HepG2 (cell line): Measurements from ENCODE around the gene MYO15A. TPM values are rescaled to one million over a fixed set of nuclear protein-coding genes. Genes with fewer than 3 reads are reported as not detected.

ENCODE experiments used
- ATAC-seq: fragments of 200-7000 bp; cut with Tn5 transposase; 3 replicates; pipeline ENCODE4 v1.9.1; 2020; ENCODE audit warnings: mild to moderate bottlenecking, moderate library complexity
- BruUV-seq: library from RNA; stranded (reverse); fragments of 400-500 nt; replicated peaks from 2 replicates; lab custom pipeline; 2021; lab: Mats Ljungman, UMichigan
- CTCF ChIA-PET: fragments of 300-600 bp; formaldehyde crosslinking; extraction: SDS; loops from one replicate; lab custom pipeline; 2021; ENCODE audit warnings: low total read pairs, inconsistent platforms, low intra/inter-chr PET ratio; lab: Yijun Ruan, JAX
- POLR2A ChIA-PET: fragments of 350-600 bp; sonication (Branson Sonifier 250); formaldehyde crosslinking; loops from one replicate; lab custom pipeline; 2020; ENCODE audit warnings: antibody characterized with exemption, inconsistent platforms; lab: Yijun Ruan, JAX
- DNase-seq: peaks from one replicate; pipeline ENCODE4 v3.0.0-alpha.2; 2015; ENCODE audit warnings: low spot score
- FAIRE-seq: peaks from 3 replicates; lab custom pipeline; 2011; peaks lifted over from hg19 to GRCh38; lab: Jason Lieb, UNC
- H2AFZ ChIP-seq: one replicate; pipeline ENCODE4 v1.6.1; 2011; ENCODE audit warnings: low read length, inconsistent platforms
- H3K27ac ChIP-seq: fragments of 300-600 bp; 3 replicates; pipeline ENCODE4 v1.8.0; 2011; ENCODE audit warnings: mixed run types, mild to moderate bottlenecking, mixed read lengths, low read length, inconsistent platforms; ENCODE audit not compliant: insufficient read depth; ENCODE audit errors: extremely low read length
- H3K27me3 ChIP-seq, 2 experiments: fragments of 200-600 bp in 1 of 2; 2 replicates in 1 of 2; 3 replicates in 1 of 2; pipeline versions ENCODE4 v1.6.0 to v1.8.0; 2011; ENCODE audit warnings: low read length in 2 of 2, mild to moderate bottlenecking in 2 of 2, moderate library complexity in 2 of 2, inconsistent platforms in 1 of 2; ENCODE audit not compliant: insufficient read depth in 2 of 2, control insufficient read depth in 1 of 2
- H3K36me3 ChIP-seq, 2 experiments: fragments of 200-600 bp in 1 of 2; replicated peaks in 1 of 2; 2 replicates in 1 of 2; 3 replicates in 1 of 2; pipeline versions ENCODE4 v1.5.1 to v1.8.0; 2011; ENCODE audit warnings: low read length in 2 of 2, inconsistent platforms in 1 of 2; ENCODE audit not compliant: insufficient read depth in 2 of 2, control insufficient read depth in 1 of 2
- H3K4me1 ChIP-seq: 2 replicates; pipeline ENCODE4 v1.5.1; 2012; ENCODE audit warnings: low read length, inconsistent platforms; ENCODE audit not compliant: insufficient read depth
- H3K4me2 ChIP-seq: 2 replicates; pipeline ENCODE4 v1.6.0; 2011; ENCODE audit warnings: low read depth, low read length, inconsistent platforms
- H3K4me3 ChIP-seq, 3 experiments: fragments of 200-600 bp in 1 of 3; sonication (generic), shearing (Covaris generic) in 1 of 3; replicated peaks in 1 of 3; 2 replicates each; pipeline ENCODE4 v1.5.1; 2011 to 2016; ENCODE audit warnings: low read length in 3 of 3, inconsistent platforms in 2 of 3, low read depth in 2 of 3, mild to moderate bottlenecking in 2 of 3, control low read depth in 1 of 3, mixed read lengths in 1 of 3; ENCODE audit not compliant: insufficient read depth in 1 of 3
- H3K79me2 ChIP-seq: one replicate; pipeline ENCODE4 v1.6.1; 2011; ENCODE audit warnings: low read length, inconsistent platforms; ENCODE audit not compliant: insufficient read depth
- H3K9ac ChIP-seq: 2 replicates; pipeline ENCODE4 v1.6.0; 2011; ENCODE audit warnings: mild to moderate bottlenecking, low read depth, low read length, inconsistent platforms; ENCODE audit not compliant: insufficient read depth
- H3K9me3 ChIP-seq: 2 replicates; pipeline ENCODE4 v1.5.1; 2012; ENCODE audit warnings: mild to moderate bottlenecking, low read length
- H4K20me1 ChIP-seq: 2 replicates; pipeline ENCODE4 v1.6.0; 2011; ENCODE audit warnings: inconsistent platforms, mild to moderate bottlenecking, low read length, moderate library complexity; ENCODE audit not compliant: insufficient read depth
- CREB1 ChIP-seq, 2 experiments: fragments of 450-650 bp in 1 of 2; IDR thresholded peaks; 2 replicates each; pipeline ENCODE4 v1.6.1; 2016 to 2017; ENCODE audit warnings: control low read depth in 1 of 2, mild to moderate bottlenecking in 1 of 2, missing compliant biosample characterization in 1 of 2, missing genetic modification characterization in 1 of 2
- TCF7 ChIP-seq: sonication (generic); IDR thresholded peaks from 2 replicates; pipeline ENCODE4 v1.6.1; 2016; ENCODE audit warnings: antibody characterized with exemption, low read depth
- ZNF160 ChIP-seq: sonication (generic); formaldehyde crosslinking; IDR thresholded peaks from 2 replicates; pipeline ENCODE4 v1.8.0; 2022; ENCODE audit warnings: mild to moderate bottlenecking, inconsistent platforms, missing genetic modification reagents
- ZNF382 ChIP-seq: sonication (generic); formaldehyde crosslinking; IDR thresholded peaks from 2 replicates; pipeline ENCODE4 v1.5.0; 2020; ENCODE audit warnings: missing genetic modification reagents, mild to moderate bottlenecking, borderline replicate concordance
- ZNF607 ChIP-seq: sonication (generic); formaldehyde crosslinking; IDR thresholded peaks from 2 replicates; pipeline ENCODE4 v1.5.1; 2020; ENCODE audit warnings: missing genetic modification reagents, mild to moderate bottlenecking, borderline replicate concordance
- ZSCAN29 ChIP-seq: sonication (generic); formaldehyde crosslinking; conservative IDR thresholded peaks from 2 replicates; pipeline ENCODE4 v1.4.0; 2020; ENCODE audit warnings: mild to moderate bottlenecking, missing genetic modification reagents
- in situ Hi-C: cut with HindIII; loops from 2 replicates; pipeline ENCODE4 v1.10.0; 2017; ENCODE audit warnings: low pct_unique_long_range_greater_than_20kb; ENCODE audit not compliant: extremely low pct_ligation_motif_present
- intact Hi-C: fragments of 100-400 bp; cut with micrococcal nuclease; formaldehyde crosslinking; loops from one replicate; pipeline ENCODE4 v1.10.0; 2022; ENCODE audit not compliant: unreplicated experiment
- polyA plus RNA-seq, 8 experiments: library from polyadenylated mRNA; depleted of rRNA in 3 of 8; stranded (reverse) in 7 of 8; unstranded in 1 of 8; fragments of >200 nt; fragmentation: Illumina TruSeq in 4 of 8; extraction: Trizol in 4 of 8; gene quantifications; 2 replicates each; pipeline versions ENCODE4 v1.2.1 to v1.2.3, GENCODE V29; 2011 to 2016; ENCODE audit warnings: low read depth in 4 of 8, missing spikeins in 1 of 8, mixed read lengths in 1 of 8; ENCODE audit not compliant: insufficient read depth in 1 of 8
- total RNA-seq, 5 experiments: library from RNA; depleted of rRNA; stranded (reverse); fragments of >200 nt; fragmentation: Illumina TruSeq; extraction: Trizol; gene quantifications; 2 replicates each; pipeline ENCODE4 v1.2.3, GENCODE V29; 2016; ENCODE audit warnings: low read depth in 1 of 5
- TF ChIP-seq, protein P1 (sequence below): sonication (generic); formaldehyde crosslinking; IDR thresholded peaks from 2 replicates; pipeline ENCODE4 v1.4.0; 2020; ENCODE audit warnings: missing genetic modification reagents
- TF ChIP-seq, protein P2 (sequence below): fragments of 450-650 bp; IDR thresholded peaks from 2 replicates; pipeline ENCODE4 v1.6.1; 2017; ENCODE audit warnings: mild to moderate bottlenecking
- TF ChIP-seq, protein P3 (sequence below): sonication (generic); formaldehyde crosslinking; conservative IDR thresholded peaks from 2 replicates; pipeline ENCODE4 v1.4.0; 2020; ENCODE audit warnings: missing genetic modification reagents
- TF ChIP-seq, protein P4 (sequence below): sonication (generic); formaldehyde crosslinking; IDR thresholded peaks from 2 replicates; pipeline ENCODE4 v1.4.0; 2020; ENCODE audit warnings: mild to moderate bottlenecking, low read depth, missing genetic modification reagents
- TF ChIP-seq, protein P5 (sequence below): sonication (generic); formaldehyde crosslinking; IDR thresholded peaks from one replicate; pipeline ENCODE4 v1.5.1; 2020; ENCODE audit warnings: mild to moderate bottlenecking, missing genetic modification reagents; ENCODE audit errors: not compliant biosample characterization

The MYO15A gene
- total and polyA plus RNA-seq, 2 of the 13 experiments (the other 11 are each of a cell fraction or from before 2014, with no cell fraction given), result 0.07 to 0.20 TPM

DNA sequence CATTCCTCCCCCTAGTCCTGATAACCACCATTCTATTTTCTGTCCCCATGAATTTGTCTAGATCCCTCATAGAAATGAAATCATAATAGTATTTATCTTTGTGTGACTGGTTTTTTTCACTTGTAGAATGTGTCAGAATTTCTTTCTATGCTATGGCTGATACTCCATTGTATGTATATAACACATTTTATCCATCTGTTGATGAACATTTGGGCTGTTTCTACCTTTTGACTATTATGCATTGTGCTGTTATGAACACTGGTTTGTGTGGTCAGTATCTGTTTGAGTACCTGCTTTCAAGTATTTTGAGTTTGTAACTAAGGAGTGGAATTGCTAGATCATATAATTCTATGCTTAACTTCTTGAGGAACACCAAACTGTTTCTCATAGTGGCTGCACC is 36.8 kb upstream of the MYO15A start:
- no peaks in the 10 kb centered on the region for H4K20me1 ChIP-seq
- H3K4me3 ChIP-seq, result no peak overlapping the region
- ChIA-PET CTCF (no interaction called here), POLR2A (no interaction called here)
- no peak overlapping the region for H3K4me2 ChIP-seq
- ATAC-seq (no peak), DNase-seq (no peak), FAIRE-seq (no peak)
- no peaks in the 10 kb centered on the region for H3K9me3 ChIP-seq
- H3K27ac ChIP-seq, result no peak overlapping the region
- no peaks in the 10 kb centered on the region for H3K79me2 ChIP-seq
- no peak overlapping the region for H3K9ac ChIP-seq
- no peaks in the 10 kb centered on the region for H3K27me3 ChIP-seq
- H2AFZ ChIP-seq, result no peak overlapping the region
- H3K4me1 ChIP-seq, result peaks cover 46% of the 10 kb centered on the region
- in situ Hi-C loops (no loop called here), intact Hi-C loops (no loop called here)
- no peaks in the 10 kb centered on the region for H3K36me3 ChIP-seq
- BruUV-seq, result no TSS peak
- TF ChIP-seq, protein P1, sequence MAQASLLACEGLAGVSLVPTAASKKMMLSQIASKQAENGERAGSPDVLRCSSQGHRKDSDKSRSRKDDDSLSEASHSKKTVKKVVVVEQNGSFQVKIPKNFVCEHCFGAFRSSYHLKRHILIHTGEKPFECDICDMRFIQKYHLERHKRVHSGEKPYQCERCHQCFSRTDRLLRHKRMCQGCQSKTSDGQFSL (CRISPR knock-in tag), result no peak
- TF ChIP-seq, protein P2, sequence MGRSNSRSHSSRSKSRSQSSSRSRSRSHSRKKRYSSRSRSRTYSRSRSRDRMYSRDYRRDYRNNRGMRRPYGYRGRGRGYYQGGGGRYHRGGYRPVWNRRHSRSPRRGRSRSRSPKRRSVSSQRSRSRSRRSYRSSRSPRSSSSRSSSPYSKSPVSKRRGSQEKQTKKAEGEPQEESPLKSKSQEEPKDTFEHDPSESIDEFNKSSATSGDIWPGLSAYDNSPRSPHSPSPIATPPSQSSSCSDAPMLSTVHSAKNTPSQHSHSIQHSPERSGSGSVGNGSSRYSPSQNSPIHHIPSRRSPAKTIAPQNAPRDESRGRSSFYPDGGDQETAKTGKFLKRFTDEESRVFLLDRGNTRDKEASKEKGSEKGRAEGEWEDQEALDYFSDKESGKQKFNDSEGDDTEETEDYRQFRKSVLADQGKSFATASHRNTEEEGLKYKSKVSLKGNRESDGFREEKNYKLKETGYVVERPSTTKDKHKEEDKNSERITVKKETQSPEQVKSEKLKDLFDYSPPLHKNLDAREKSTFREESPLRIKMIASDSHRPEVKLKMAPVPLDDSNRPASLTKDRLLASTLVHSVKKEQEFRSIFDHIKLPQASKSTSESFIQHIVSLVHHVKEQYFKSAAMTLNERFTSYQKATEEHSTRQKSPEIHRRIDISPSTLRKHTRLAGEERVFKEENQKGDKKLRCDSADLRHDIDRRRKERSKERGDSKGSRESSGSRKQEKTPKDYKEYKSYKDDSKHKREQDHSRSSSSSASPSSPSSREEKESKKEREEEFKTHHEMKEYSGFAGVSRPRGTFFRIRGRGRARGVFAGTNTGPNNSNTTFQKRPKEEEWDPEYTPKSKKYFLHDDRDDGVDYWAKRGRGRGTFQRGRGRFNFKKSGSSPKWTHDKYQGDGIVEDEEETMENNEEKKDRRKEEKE, result no peak
- TF ChIP-seq TCF7 (no peak), ZNF160 (CRISPR knock-in tag) (no peak), ZNF607 (no peak), CREB1 (IDR thresholded peaks at IDR 0.05) (no peak), CREB1 (CRISPR knock-in tag; IDR thresholded peaks at IDR 0.05) (no peak), ZNF382 (CRISPR knock-in tag) (no peak), ZSCAN29 (CRISPR knock-in tag) (no peak)
- TF ChIP-seq, protein P3, sequence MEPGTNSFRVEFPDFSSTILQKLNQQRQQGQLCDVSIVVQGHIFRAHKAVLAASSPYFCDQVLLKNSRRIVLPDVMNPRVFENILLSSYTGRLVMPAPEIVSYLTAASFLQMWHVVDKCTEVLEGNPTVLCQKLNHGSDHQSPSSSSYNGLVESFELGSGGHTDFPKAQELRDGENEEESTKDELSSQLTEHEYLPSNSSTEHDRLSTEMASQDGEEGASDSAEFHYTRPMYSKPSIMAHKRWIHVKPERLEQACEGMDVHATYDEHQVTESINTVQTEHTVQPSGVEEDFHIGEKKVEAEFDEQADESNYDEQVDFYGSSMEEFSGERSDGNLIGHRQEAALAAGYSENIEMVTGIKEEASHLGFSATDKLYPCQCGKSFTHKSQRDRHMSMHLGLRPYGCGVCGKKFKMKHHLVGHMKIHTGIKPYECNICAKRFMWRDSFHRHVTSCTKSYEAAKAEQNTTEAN (CRISPR knock-in tag), result no peak
- TF ChIP-seq, protein P4, sequence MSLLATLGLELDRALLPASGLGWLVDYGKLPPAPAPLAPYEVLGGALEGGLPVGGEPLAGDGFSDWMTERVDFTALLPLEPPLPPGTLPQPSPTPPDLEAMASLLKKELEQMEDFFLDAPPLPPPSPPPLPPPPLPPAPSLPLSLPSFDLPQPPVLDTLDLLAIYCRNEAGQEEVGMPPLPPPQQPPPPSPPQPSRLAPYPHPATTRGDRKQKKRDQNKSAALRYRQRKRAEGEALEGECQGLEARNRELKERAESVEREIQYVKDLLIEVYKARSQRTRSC (CRISPR knock-in tag), result no peak
- TF ChIP-seq, protein P5, sequence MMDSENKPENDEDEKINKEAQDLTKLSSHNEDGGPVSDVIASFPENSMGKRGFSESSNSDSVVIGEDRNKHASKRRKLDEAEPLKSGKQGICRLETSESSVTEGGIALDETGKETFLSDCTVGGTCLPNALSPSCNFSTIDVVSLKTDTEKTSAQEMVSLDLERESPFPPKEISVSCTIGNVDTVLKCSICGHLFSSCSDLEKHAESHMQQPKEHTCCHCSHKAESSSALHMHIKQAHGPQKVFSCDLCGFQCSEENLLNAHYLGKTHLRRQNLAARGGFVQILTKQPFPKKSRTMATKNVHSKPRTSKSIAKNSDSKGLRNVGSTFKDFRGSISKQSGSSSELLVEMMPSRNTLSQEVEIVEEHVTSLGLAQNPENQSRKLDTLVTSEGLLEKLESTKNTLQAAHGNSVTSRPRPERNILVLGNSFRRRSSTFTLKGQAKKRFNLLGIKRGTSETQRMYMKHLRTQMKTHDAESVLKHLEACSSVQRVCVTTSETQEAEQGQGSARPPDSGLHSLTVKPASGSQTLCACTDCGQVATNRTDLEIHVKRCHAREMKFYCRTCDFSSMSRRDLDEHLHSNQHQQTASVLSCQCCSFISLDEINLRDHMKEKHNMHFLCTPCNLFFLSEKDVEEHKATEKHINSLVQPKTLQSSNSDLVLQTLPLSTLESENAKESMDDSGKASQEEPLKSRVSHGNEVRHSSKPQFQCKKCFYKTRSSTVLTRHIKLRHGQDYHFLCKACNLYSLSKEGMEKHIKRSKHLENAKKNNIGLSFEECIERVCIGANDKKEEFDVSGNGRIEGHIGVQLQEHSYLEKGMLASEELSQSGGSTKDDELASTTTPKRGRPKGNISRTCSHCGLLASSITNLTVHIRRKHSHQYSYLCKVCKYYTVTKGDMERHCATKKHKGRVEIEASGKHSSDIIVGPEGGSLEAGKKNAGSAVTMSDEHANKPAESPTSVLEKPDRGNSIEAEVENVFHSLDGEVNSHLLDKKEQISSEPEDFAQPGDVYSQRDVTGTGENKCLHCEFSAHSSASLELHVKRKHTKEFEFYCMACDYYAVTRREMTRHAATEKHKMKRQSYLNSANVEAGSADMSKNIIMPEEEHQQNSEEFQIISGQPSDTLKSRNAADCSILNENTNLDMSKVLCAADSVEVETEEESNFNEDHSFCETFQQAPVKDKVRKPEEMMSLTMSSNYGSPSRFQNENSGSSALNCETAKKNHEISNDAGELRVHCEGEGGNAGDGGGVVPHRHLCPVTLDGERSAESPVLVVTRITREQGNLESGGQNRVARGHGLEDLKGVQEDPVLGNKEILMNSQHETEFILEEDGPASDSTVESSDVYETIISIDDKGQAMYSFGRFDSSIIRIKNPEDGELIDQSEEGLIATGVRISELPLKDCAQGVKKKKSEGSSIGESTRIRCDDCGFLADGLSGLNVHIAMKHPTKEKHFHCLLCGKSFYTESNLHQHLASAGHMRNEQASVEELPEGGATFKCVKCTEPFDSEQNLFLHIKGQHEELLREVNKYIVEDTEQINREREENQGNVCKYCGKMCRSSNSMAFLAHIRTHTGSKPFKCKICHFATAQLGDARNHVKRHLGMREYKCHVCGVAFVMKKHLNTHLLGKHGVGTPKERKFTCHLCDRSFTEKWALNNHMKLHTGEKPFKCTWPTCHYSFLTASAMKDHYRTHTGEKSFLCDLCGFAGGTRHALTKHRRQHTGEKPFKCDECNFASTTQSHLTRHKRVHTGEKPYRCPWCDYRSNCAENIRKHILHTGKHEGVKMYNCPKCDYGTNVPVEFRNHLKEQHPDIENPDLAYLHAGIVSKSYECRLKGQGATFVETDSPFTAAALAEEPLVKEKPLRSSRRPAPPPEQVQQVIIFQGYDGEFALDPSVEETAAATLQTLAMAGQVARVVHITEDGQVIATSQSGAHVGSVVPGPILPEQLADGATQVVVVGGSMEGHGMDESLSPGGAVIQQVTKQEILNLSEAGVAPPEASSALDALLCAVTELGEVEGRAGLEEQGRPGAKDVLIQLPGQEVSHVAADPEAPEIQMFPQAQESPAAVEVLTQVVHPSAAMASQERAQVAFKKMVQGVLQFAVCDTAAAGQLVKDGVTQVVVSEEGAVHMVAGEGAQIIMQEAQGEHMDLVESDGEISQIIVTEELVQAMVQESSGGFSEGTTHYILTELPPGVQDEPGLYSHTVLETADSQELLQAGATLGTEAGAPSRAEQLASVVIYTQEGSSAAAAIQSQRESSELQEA (CRISPR knock-in tag), result no peak
